DOHH2 (cell line): ENCODE data around the gene PANX2.
A peak's percentile ranks its signal among the peaks of the same experiment; 100 is the strongest.

Source experiments
- H3F3A ChIP-seq: fragments of 200-600 bp; sonication (generic), shearing (Covaris generic); 2 replicates; pipeline ENCODE4 v1.6.0; 2016; ENCODE audit warnings: antibody characterized with exemption, mild to moderate bottlenecking; ENCODE audit not compliant: control insufficient read depth, insufficient read depth
- H3K27ac ChIP-seq: fragments of 200-600 bp; sonication (generic); 2 replicates; pipeline ENCODE4 v1.5.1; 2014; ENCODE audit warnings: low read depth, mild to moderate bottlenecking, low read length, moderate library complexity
- H3K27me3 ChIP-seq: fragments of 200-600 bp; sonication (generic); 2 replicates; pipeline ENCODE4 v1.6.1; 2014; ENCODE audit warnings: mild to moderate bottlenecking, low read length, mixed read lengths; ENCODE audit not compliant: control insufficient read depth
- H3K36me3 ChIP-seq: fragments of 200-600 bp; sonication (generic); 2 replicates; pipeline ENCODE4 v1.6.1; 2014; ENCODE audit warnings: mild to moderate bottlenecking, low read length, moderate library complexity, mixed read lengths; ENCODE audit not compliant: control insufficient read depth
- H3K4me1 ChIP-seq: fragments of 200-600 bp; sonication (generic); 2 replicates; pipeline ENCODE4 v1.6.1; 2014; ENCODE audit warnings: mild to moderate bottlenecking, low read length, mixed read lengths; ENCODE audit not compliant: control insufficient read depth
- H3K4me2 ChIP-seq: fragments of 200-600 bp; sonication (generic); 2 replicates; pipeline ENCODE4 v1.6.0; 2014; ENCODE audit warnings: mild to moderate bottlenecking, low read length, moderate library complexity
- H3K4me3 ChIP-seq: fragments of 200-600 bp; sonication (generic); 2 replicates; pipeline ENCODE4 v1.5.1; 2014; ENCODE audit warnings: mild to moderate bottlenecking, low read length, mixed read lengths
- H3K79me2 ChIP-seq: fragments of 200-600 bp; sonication (generic); 2 replicates; pipeline ENCODE4 v1.6.1; 2014; ENCODE audit warnings: mild to moderate bottlenecking, low read length, mixed read lengths; ENCODE audit not compliant: control insufficient read depth
- H3K9me2 ChIP-seq: fragments of 200-600 bp; sonication (generic); replicated peaks from 2 replicates; pipeline ENCODE4 v1.6.1; 2014; ENCODE audit warnings: mild to moderate bottlenecking, low read length, mixed read lengths; ENCODE audit not compliant: control insufficient read depth
- H3K9me3 ChIP-seq: fragments of 200-600 bp; sonication (generic); 2 replicates; pipeline ENCODE4 v1.6.1; 2014; ENCODE audit warnings: antibody characterized with exemption, low read length, mixed read lengths; ENCODE audit not compliant: control insufficient read depth, insufficient read depth
- H4K20me1 ChIP-seq: fragments of 200-600 bp; sonication (generic); 2 replicates; pipeline ENCODE4 v1.6.0; 2014; ENCODE audit warnings: low read depth, mild to moderate bottlenecking, antibody characterized with exemption, low read length, moderate library complexity; ENCODE audit not compliant: control insufficient read depth, insufficient read depth
- CTCF ChIP-seq: fragments of 200-600 bp; sonication (generic); IDR thresholded peaks from one replicate; pipeline ENCODE4 v1.5.1; 2014; ENCODE audit warnings: antibody characterized with exemption, mild to moderate bottlenecking, low read depth, low read length; ENCODE audit not compliant: poor library complexity, severe bottlenecking
- EZH2phosphoT487 ChIP-seq: fragments of 200-600 bp; sonication (generic); IDR thresholded peaks from 2 replicates; pipeline ENCODE4 v1.6.1; 2017; ENCODE audit warnings: borderline replicate concordance, mild to moderate bottlenecking, antibody characterized with exemption, low read length, moderate library complexity, mixed read lengths

The PANX2 gene

GRCh38 chr22:50209893-50210292 is 39.4 kb downstream of the PANX2 start:
- Histone ChIP-seq H3K36me3 (peaks cover 90% of the 10 kb centered on the region), H3K4me3 (no peak overlapping the region), H4K20me1 (peaks cover 17% of the 10 kb centered on the region; the same call in 1 of the 2 replicates)

GRCh38 chr22:50210378-50211139 is 40.0 kb downstream of the PANX2 start:
- Histone ChIP-seq H4K20me1 (peaks cover 17% of the 10 kb centered on the region; the same call in 1 of the 2 replicates), H3K9me3 (no peaks in the 10 kb centered on the region), H3K4me1 (peaks cover 30% of the 10 kb centered on the region), H3K9me2 (no peaks in the 10 kb centered on the region), H3K4me3 (no peak overlapping the region), H3K36me3 (peaks cover 89% of the 10 kb centered on the region), H3K27ac (no peak overlapping the region), H3K79me2 (peaks cover 83% of the 10 kb centered on the region), H3K27me3 (no peaks in the 10 kb centered on the region), H3F3A (peaks cover 4% of the 10 kb centered on the region; the same call in 1 of the 2 replicates), H3K4me2 (no peak overlapping the region)
- TF ChIP-seq EZH2phosphoT487 (no peak), CTCF (no peak)

More at GRCh38 chr22:50209893-50210292, 39.4 kb downstream of the PANX2 start:
- H3K79me2 ChIP-seq, result peaks cover 86% of the 10 kb centered on the region
- H3K27me3 ChIP-seq, result no peaks in the 10 kb centered on the region
- H3K27ac ChIP-seq, result no peak overlapping the region
- no peaks in the 10 kb centered on the region for H3K9me3 ChIP-seq
- H3K9me2 ChIP-seq, result no peaks in the 10 kb centered on the region
- peaks cover 5% of the 10 kb centered on the region for H3F3A ChIP-seq
- H3K4me2 ChIP-seq, result no peak overlapping the region
- TF ChIP-seq EZH2phosphoT487 (no peak), CTCF (peak; percentile 94)
- H3K4me1 ChIP-seq, result peaks cover 30% of the 10 kb centered on the region

DNA sequence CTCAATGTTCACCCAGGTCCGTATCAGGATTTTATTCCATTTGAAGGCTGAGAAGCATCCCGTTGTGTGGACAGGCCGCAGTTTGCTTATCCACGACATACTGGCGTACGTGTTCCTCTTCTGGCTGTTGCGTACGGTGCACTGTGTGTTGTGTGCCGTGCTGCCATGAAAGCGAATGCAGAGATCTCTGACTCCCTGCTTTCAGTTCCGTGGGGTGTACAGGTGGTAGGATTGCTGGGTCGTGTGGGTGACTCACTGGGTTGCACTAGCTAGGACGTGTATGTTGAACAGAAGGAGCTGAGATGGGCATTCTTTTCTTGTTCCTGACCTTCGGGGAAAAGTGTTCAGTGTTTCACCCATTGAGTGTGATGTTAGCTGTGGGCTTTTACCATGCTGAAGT is 40.6 kb downstream of the PANX2 start:
- TF ChIP-seq EZH2phosphoT487, result no peak
- peaks cover 4% of the 10 kb centered on the region; the same call in 1 of the 2 replicates for H3F3A ChIP-seq
- peaks cover 25% of the 10 kb centered on the region for H3K4me1 ChIP-seq
- no peak overlapping the region for H3K27ac ChIP-seq
- H3K79me2 ChIP-seq, result peaks cover 83% of the 10 kb centered on the region
- no peak overlapping the region for H3K4me3 ChIP-seq
- no peaks in the 10 kb centered on the region for H3K27me3 ChIP-seq
- H3K9me2 ChIP-seq, result no peaks in the 10 kb centered on the region
- peaks cover 89% of the 10 kb centered on the region for H3K36me3 ChIP-seq
- H3K4me2 ChIP-seq, result no peak overlapping the region
- H3K9me3 ChIP-seq, result no peaks in the 10 kb centered on the region
- H4K20me1 ChIP-seq, result peaks cover 17% of the 10 kb centered on the region; the same call in 1 of the 2 replicates

GRCh38 chr22:50213263-50213662 is 42.7 kb downstream of the PANX2 start:
- Histone ChIP-seq H4K20me1 (peaks cover 10% of the 10 kb centered on the region; the same call in 1 of the 2 replicates), H3K9me2 (no peaks in the 10 kb centered on the region), H3K79me2 (peaks cover 68% of the 10 kb centered on the region), H3K27me3 (no peaks in the 10 kb centered on the region), H3K4me1 (peaks cover 8% of the 10 kb centered on the region; the same call in 1 of the 2 replicates), H3F3A (no peaks in the 10 kb centered on the region), H3K36me3 (peaks cover 90% of the 10 kb centered on the region), H3K9me3 (no peaks in the 10 kb centered on the region), H3K4me2 (no peak overlapping the region), H3K27ac (no peak overlapping the region), H3K4me3 (no peak overlapping the region)
- no peak for TF ChIP-seq CTCF
- no peak for TF ChIP-seq EZH2phosphoT487
